Common myeloid progenitor, CD34-positive (primary cell): Measurements from ENCODE around the gene IER5.
"Not testable (repeated sequence)": the region's sequence is repeated elsewhere in the genome, so short reads cannot be mapped to it uniquely, and the experiment has no call there.

Experiments
- CTCF ChIA-PET: fragments of 350-600 bp; sonication (Branson Sonifier 250); formaldehyde crosslinking; loops from one replicate; lab custom pipeline; 2021; ENCODE audit warnings: antibody characterized with exemption; lab: Charles Lee
- POLR2A ChIA-PET: fragments of 350-600 bp; sonication (Branson Sonifier 250); formaldehyde crosslinking; loops from one replicate; lab custom pipeline; 2021; ENCODE audit warnings: antibody characterized with exemption; lab: Charles Lee
- DNase-seq, 3 donors: peaks; one replicate each; pipeline versions ENCODE4 v3.0.0 to v3.0.0-alpha.2; 2013
- H3K27ac ChIP-seq, 2 experiments: 1 replicate in 1 of 2; 2 replicates in 1 of 2; pipeline ENCODE4 v1.7.0; 2013; ENCODE audit warnings: inconsistent platforms in 2 of 2, low read length in 2 of 2, mild to moderate bottlenecking in 2 of 2, low read depth in 1 of 2, moderate library complexity in 1 of 2; ENCODE audit not compliant: severe bottlenecking in 2 of 2, insufficient read depth in 1 of 2, poor library complexity in 1 of 2
- H3K27me3 ChIP-seq, 5 experiments: replicated peaks in 2 of 5; 1 replicate in 3 of 5; 2 replicates in 2 of 5; pipeline versions ENCODE4 v1.6.1 to v1.7.0; 2013; ENCODE audit warnings: low read length in 4 of 5, mild to moderate bottlenecking in 2 of 5, moderate library complexity in 2 of 5, inconsistent platforms in 1 of 5; ENCODE audit not compliant: insufficient read depth in 5 of 5, control insufficient read depth in 4 of 5
- H3K36me3 ChIP-seq, 4 experiments: 1 replicate in 2 of 4; 2 replicates in 2 of 4; pipeline versions ENCODE4 v1.6.1 to v1.7.0; 2013; ENCODE audit warnings: low read length in 3 of 4, control low read depth in 1 of 4, mild to moderate bottlenecking in 1 of 4; ENCODE audit not compliant: control insufficient read depth in 4 of 4, insufficient read depth in 4 of 4
- H3K4me1 ChIP-seq, 4 experiments: 1 replicate in 3 of 4; 2 replicates in 1 of 4; pipeline versions ENCODE4 v1.6.1 to v1.7.1; 2013; ENCODE audit warnings: low read length in 3 of 4, mild to moderate bottlenecking in 3 of 4, control low read depth in 1 of 4, inconsistent platforms in 1 of 4, moderate library complexity in 1 of 4; ENCODE audit not compliant: control insufficient read depth in 4 of 4, insufficient read depth in 4 of 4; ENCODE audit errors: control extremely low read depth in 1 of 4
- H3K4me3 ChIP-seq, 7 experiments: 1 replicate in 4 of 7; 2 replicates in 3 of 7; pipeline versions ENCODE4 v1.5.1 to v1.7.0; 2013; ENCODE audit warnings: mild to moderate bottlenecking in 7 of 7, low read length in 6 of 7, moderate library complexity in 6 of 7, inconsistent platforms in 2 of 7, low read depth in 2 of 7, control low read depth in 1 of 7; ENCODE audit not compliant: insufficient read depth in 4 of 7, control insufficient read depth in 1 of 7; ENCODE audit errors: extremely low read depth in 1 of 7
- H3K9me3 ChIP-seq, 5 experiments: 1 replicate in 4 of 5; 2 replicates in 1 of 5; pipeline versions ENCODE4 v1.6.1 to v1.7.1; 2013; ENCODE audit warnings: low read length in 4 of 5, mild to moderate bottlenecking in 2 of 5, inconsistent platforms in 1 of 5, low read depth in 1 of 5, moderate library complexity in 1 of 5; ENCODE audit not compliant: control insufficient read depth in 4 of 5, insufficient read depth in 2 of 5; ENCODE audit errors: control extremely low read depth in 1 of 5
- WGBS: methylation state at CpG from one replicate; pipeline ENCODE4 v1.1.5; 2013; ENCODE audit not compliant: insufficient coverage; 5-methylcytosine and 5-hydroxymethylcytosine counted together

The IER5 gene

GRCh38 chr1:181112071-181112929, 23.8 kb downstream of the IER5 start:
- H3K9me3 ChIP-seq = no peaks in the 10 kb centered on the region
- 87% methylated on average over 5 of the region's 10 CpGs for WGBS
- no peak overlapping the region for H3K4me3 ChIP-seq
- H3K4me1 ChIP-seq = peaks cover 0 to 19% (median 7%) of the 10 kb centered on the region in 4 experiments
- no peaks in the 10 kb centered on the region for H3K36me3 ChIP-seq
- H3K27me3 ChIP-seq = no peaks in the 10 kb centered on the region
- ChIA-PET CTCF (interaction anchor here (1.4 to 16.2 kb wide), 2 partner anchors 27 to 28 kb away, joined by 4 to 202 read pairs; no protein-coding TSS in a partner anchor), POLR2A (no interaction called here)
- H3K27ac ChIP-seq = no peak overlapping the region
- DNase-seq = no peak

GRCh38 chr1:181113059-181113641, 24.6 kb downstream of the IER5 start:
- peaks cover 0 to 16% (median 7%) of the 10 kb centered on the region in 4 experiments for H3K4me1 ChIP-seq
- ChIA-PET CTCF (interaction anchor here (1.4 to 5.3 kb wide), 2 partner anchors 6 to 27 kb away, joined by 4 to 37 read pairs; no protein-coding TSS in a partner anchor), POLR2A (no interaction called here)
- no peak for DNase-seq
- no peak overlapping the region for H3K4me3 ChIP-seq
- H3K9me3 ChIP-seq = no peaks in the 10 kb centered on the region
- H3K36me3 ChIP-seq = no peaks in the 10 kb centered on the region
- H3K27ac ChIP-seq = no peak overlapping the region
- no peaks in the 10 kb centered on the region for H3K27me3 ChIP-seq
- WGBS = 97% methylated on average over 5 of the region's 6 CpGs

- 97% methylated on average over 10 of the region's 11 CpGs for WGBS
- CTCF ChIA-PET = interaction anchor here (1.1 to 6.0 kb wide), 5 partner anchors 8 to 26 kb away, joined by 3 to 38 read pairs (median 6); no protein-coding TSS in a partner anchor
These were observed 26.3 kb downstream of the IER5 start for GRCh38 chr1:181114574-181115367.

DNA sequence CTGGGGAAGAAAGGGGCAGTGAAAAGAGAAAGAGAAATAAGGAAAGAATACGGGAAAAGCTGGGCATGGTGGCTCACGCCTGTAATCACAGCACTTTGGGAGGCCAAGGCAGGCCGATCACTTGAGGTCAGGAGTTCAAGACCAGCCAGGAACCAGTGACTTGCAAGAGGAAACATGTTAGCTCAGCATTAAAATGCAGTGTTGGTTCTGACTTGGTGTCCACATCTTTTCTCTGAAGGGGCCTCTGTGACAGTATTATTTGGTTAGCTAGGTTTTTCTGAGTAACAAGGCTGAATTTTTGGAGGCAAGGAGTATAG, 26.8 kb downstream of the IER5 start:
- no peak overlapping the region for H3K4me3 ChIP-seq
- no peaks in the 10 kb centered on the region for H3K36me3 ChIP-seq
- CTCF ChIA-PET = interaction anchor here (0.6 to 6.0 kb wide), 5 partner anchors 9 to 580 kb away, joined by 3 to 38 read pairs (median 5); no protein-coding TSS in a partner anchor
- no peaks in the 10 kb centered on the region for H3K9me3 ChIP-seq
- peaks cover 0 to 16% (median 2%) of the 10 kb centered on the region in 4 experiments for H3K4me1 ChIP-seq
- no peaks in the 10 kb centered on the region for H3K27me3 ChIP-seq
- 94% methylated on average over 3 of the region's 3 CpGs for WGBS
- DNase-seq = no peak
- no peak overlapping the region for H3K27ac ChIP-seq
- POLR2A ChIA-PET = interaction anchor here (1.5 kb wide), 1 partner anchor 13 kb away, joined by 5 read pairs; no protein-coding TSS in a partner anchor

More at GRCh38 chr1:181114574-181115367, 26.3 kb downstream of the IER5 start:
- no peaks in the 10 kb centered on the region for H3K27me3 ChIP-seq
- H3K9me3 ChIP-seq = no peaks in the 10 kb centered on the region
- H3K4me1 ChIP-seq = peaks cover 0 to 16% (median 7%) of the 10 kb centered on the region in 4 experiments
- H3K4me3 ChIP-seq = no peak overlapping the region
- H3K27ac ChIP-seq = no peak overlapping the region
- H3K36me3 ChIP-seq = no peaks in the 10 kb centered on the region
- POLR2A ChIA-PET = interaction anchor here (1.5 kb wide), 1 partner anchor 14 kb away, joined by 5 read pairs; no protein-coding TSS in a partner anchor
- DNase-seq = no peak

- H3K36me3 ChIP-seq, DNase-seq, H3K9me3 ChIP-seq, H3K4me3 ChIP-seq, H3K27me3 ChIP-seq, H3K27ac ChIP-seq, POLR2A ChIA-PET: not testable (repeated sequence)
- WGBS = over 99% methylated on average over 8 of the region's 9 CpGs
- CTCF ChIA-PET = interaction anchor here (0.6 to 6.0 kb wide), 5 partner anchors 9 to 581 kb away, joined by 3 to 38 read pairs (median 10); no protein-coding TSS in a partner anchor
- H3K4me1 ChIP-seq = peaks cover 0 to 16% (median 0%) of the 10 kb centered on the region in 4 experiments
These were observed 27.5 kb downstream of the IER5 start for GRCh38 chr1:181115971-181116370.

- H3K4me3 ChIP-seq = no peak overlapping the region
- ChIA-PET POLR2A (interaction anchor here (1.4 kb wide), 1 partner anchor 11 kb away, joined by 4 read pairs; no protein-coding TSS in a partner anchor), CTCF (interaction anchor here (0.9 to 6.0 kb wide), 7 partner anchors 10 to 77 kb away, joined by 3 to 38 read pairs (median 3); no protein-coding TSS in a partner anchor)
- no peaks in the 10 kb centered on the region for H3K9me3 ChIP-seq
- no peak overlapping the region for H3K27ac ChIP-seq
- peaks cover 0 to 16% (median 0%) of the 10 kb centered on the region in 4 experiments for H3K4me1 ChIP-seq
- 100% methylated on average over 2 of the region's 3 CpGs for WGBS
- no peaks in the 10 kb centered on the region for H3K27me3 ChIP-seq
- no peaks in the 10 kb centered on the region for H3K36me3 ChIP-seq
- no peak for DNase-seq
These were observed 28.4 kb downstream of the IER5 start for GRCh38 chr1:181116819-181117390.
